ENCODE measurements around the gene SPDYE6. TPM values are rescaled to one million over a fixed set of nuclear protein-coding genes. Genes with fewer than 3 reads are reported as not detected.

Gene SPDYE6
- total and polyA plus RNA-seq, 10 of the 15 experiments (the other 5 are each of a cell fraction or from before 2014, with no cell fraction given): 0.05 to 2.3 (median 1.00) TPM; not detected in 6

DNA sequence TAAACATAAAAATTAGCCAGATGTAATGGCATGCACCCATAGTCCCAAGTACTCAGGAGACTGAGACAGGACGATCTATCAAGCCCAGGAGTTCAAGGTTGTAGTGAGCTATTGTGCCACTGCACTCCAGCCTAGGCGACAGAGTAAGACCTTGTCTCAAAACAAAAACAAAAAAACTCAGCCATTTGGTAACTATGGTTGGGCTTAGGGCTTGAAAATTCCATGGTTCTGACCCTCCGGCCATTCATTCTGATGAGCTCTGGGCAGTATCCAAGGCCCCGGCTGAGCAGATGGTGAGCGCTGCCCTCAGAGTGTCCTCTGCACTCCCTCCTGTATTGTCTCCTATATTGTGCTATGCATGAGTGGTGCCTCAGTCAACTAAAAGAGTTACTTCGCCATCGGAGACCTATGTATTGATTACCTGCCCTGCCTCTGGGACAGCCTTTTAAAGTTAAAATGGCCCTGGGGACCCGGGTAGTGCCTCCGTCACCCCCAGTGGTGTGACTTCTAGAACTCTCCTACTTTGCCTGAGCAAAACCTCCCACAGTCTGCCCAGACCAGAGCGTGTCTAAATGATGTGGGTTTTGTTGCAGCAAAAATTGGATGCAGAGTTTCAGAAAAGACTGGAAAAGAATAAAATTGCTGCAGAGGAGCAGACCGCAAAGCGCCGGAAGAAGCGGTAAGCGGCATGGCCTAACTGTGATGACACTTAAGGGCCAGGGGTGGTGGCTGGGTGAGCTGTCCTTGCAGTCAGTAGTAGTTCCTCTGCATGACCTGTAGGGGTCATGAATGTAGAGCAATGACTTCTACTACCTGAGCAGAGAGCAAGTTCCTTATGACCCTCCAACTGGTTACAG, 48.0 kb upstream of the SPDYE6 start (continued):
- TF ChIP-seq, protein P1, sequence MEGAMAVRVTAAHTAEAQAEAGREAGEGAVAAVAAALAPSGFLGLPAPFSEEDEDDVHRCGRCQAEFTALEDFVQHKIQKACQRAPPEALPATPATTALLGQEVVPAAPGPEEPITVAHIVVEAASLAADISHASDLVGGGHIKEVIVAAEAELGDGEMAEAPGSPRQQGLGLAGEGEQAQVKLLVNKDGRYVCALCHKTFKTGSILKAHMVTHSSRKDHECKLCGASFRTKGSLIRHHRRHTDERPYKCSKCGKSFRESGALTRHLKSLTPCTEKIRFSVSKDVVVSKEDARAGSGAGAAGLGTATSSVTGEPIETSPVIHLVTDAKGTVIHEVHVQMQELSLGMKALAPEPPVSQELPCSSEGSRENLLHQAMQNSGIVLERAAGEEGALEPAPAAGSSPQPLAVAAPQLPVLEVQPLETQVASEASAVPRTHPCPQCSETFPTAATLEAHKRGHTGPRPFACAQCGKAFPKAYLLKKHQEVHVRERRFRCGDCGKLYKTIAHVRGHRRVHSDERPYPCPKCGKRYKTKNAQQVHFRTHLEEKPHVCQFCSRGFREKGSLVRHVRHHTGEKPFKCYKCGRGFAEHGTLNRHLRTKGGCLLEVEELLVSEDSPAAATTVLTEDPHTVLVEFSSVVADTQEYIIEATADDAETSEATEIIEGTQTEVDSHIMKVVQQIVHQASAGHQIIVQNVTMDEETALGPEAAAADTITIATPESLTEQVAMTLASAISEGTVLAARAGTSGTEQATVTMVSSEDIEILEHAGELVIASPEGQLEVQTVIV (IDR thresholded peaks at IDR 0.05; ENCODE audit: borderline replicate concordance, partially characterized antibody): no peak
- TF ChIP-seq FOXK2 (IDR thresholded peaks at IDR 0.05) (no peak), SREBF1 (IDR thresholded peaks at IDR 0.05; ENCODE audit: low read length) (no peak), CREM (IDR thresholded peaks at IDR 0.05; ENCODE audit: low read depth) (peak; percentile 29; the same call in 1 of the 2 replicates), KAT2A (conservative IDR thresholded peaks at IDR 0.05; ENCODE audit: control insufficient read depth, low read depth, low read length) (no peak), BHLHE40 (IDR thresholded peaks at IDR 0.05; ENCODE audit: borderline replicate concordance in 1 of 2, low read depth in 2 of 2, low read length in 1 of 2) (no peak), EP300 (IDR thresholded peaks at IDR 0.05; ENCODE audit: borderline replicate concordance in 1 of 2, control insufficient read depth in 1 of 2, low read depth in 2 of 2, low read length in 2 of 2) (no peak)
- TF ChIP-seq, protein P2, sequence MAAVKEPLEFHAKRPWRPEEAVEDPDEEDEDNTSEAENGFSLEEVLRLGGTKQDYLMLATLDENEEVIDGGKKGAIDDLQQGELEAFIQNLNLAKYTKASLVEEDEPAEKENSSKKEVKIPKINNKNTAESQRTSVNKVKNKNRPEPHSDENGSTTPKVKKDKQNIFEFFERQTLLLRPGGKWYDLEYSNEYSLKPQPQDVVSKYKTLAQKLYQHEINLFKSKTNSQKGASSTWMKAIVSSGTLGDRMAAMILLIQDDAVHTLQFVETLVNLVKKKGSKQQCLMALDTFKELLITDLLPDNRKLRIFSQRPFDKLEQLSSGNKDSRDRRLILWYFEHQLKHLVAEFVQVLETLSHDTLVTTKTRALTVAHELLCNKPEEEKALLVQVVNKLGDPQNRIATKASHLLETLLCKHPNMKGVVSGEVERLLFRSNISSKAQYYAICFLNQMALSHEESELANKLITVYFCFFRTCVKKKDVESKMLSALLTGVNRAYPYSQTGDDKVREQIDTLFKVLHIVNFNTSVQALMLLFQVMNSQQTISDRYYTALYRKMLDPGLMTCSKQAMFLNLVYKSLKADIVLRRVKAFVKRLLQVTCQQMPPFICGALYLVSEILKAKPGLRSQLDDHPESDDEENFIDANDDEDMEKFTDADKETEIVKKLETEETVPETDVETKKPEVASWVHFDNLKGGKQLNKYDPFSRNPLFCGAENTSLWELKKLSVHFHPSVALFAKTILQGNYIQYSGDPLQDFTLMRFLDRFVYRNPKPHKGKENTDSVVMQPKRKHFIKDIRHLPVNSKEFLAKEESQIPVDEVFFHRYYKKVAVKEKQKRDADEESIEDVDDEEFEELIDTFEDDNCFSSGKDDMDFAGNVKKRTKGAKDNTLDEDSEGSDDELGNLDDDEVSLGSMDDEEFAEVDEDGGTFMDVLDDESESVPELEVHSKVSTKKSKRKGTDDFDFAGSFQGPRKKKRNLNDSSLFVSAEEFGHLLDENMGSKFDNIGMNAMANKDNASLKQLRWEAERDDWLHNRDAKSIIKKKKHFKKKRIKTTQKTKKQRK (IDR thresholded peaks at IDR 0.05; ENCODE audit: low read depth, low read length): no peak
- TF ChIP-seq, protein P3, sequence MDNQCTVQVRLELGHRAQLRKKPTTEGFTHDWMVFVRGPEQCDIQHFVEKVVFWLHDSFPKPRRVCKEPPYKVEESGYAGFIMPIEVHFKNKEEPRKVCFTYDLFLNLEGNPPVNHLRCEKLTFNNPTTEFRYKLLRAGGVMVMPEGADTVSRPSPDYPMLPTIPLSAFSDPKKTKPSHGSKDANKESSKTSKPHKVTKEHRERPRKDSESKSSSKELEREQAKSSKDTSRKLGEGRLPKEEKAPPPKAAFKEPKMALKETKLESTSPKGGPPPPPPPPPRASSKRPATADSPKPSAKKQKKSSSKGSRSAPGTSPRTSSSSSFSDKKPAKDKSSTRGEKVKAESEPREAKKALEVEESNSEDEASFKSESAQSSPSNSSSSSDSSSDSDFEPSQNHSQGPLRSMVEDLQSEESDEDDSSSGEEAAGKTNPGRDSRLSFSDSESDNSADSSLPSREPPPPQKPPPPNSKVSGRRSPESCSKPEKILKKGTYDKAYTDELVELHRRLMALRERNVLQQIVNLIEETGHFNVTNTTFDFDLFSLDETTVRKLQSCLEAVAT (IDR thresholded peaks at IDR 0.05): peak; percentile 59; the same call in 1 of the 2 replicates

Data from GM12878 (cell line).